ENCODE results near the gene CDH2.

The CDH2 gene

DNA sequence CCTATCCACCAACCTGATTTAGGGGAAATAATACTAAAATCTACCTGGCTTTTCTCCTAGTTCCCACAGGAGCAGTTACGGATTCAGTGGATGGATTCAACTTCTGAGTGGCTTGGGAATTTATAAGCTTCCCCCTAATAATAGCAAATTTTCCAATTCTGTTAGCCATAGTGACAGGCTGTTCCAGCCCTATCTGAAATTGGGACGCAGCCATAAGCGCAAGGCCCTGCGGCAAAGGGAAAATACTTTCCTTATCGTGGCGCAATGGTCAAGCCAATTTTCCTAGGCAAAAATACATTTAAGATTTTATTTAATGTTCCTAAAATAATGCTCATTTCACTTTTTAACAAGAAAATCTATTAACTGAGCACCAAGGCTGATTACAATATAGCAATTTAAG is 49.7 kb downstream of the CDH2 start:
- DNase-seq (ENCODE audit: low spot score), result no peak

DNA sequence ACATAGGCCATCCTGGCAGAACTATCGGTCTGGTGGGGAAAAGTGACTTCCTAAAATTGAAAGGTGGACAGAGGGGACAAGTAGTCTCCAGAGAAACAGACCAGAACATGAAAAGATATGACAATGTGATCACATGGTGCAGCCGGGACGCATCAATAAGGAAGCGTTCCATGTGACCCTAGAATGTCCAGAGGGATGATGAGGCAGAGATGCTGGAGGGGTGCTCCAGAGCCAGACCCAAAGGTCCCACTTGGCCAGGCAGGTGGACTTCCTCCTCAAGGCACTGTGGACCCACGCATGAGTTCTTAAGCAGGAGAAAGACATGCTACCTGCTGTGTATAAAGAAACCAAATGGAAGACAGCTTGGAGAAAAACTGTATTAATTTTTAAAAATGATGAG is 50.2 kb downstream of the CDH2 start:
- no peak for DNase-seq (ENCODE audit: low spot score)

DNA sequence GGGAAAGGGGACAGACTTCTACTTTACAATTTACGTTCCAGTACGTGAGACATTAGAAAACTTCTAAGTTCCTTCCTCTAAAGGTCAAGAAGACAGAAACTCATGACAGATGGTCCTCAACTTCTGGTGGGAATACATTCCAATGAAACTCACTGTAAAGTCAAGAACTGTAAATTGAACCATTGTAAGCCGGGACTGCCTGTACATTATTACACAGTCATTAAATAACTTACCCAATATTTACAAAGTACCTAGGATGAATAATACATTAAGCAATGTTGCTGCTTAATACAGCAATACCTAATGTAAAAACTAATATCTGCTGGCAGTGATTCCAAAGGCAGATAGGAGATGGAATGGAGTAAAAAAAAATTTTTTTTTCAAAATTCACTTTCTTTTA is 51.9 kb downstream of the CDH2 start:
- no peak for DNase-seq (ENCODE audit: low spot score)

DNA sequence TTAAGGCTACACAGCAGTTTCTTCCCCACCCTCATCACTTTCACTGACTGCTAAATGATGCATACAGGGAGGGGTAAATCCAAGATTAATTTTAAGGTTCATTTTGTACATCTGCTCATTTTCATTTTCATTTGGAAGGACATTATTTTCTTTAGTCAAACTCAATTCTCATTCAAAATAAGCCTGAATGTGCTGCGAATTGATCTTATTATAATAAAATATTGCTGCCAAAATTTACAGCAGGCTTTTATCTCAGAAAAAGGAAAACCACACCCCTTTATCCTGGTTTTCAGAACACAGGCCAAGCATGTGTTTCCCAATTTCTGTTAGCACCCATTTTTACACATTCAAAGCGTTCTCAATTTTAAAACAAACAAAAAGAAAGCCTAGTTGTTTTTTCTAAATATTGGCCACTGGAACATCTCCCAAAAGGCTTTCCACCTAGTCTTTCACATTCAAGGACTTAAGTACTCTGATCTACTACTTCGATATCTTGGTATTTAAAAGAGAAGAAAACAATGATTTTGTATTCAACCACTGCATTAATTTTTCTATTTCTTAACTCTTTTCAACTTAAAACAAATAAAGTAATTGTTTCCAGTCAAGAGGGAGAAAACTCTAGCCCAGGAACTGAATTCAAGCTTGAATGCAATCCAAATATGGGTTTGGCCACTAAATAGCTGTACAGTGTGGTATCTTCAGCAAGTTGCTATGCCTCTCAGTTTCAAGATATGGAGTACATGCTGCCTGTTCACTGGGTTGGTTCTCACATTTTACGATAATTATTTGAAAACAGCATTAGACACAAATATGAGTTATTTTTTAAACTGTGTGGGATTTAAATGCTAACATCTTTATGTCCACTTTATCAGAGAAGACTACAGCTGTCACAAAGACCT is 52.5 kb downstream of the CDH2 start:
- no peak for DNase-seq (ENCODE audit: low spot score)

DNA sequence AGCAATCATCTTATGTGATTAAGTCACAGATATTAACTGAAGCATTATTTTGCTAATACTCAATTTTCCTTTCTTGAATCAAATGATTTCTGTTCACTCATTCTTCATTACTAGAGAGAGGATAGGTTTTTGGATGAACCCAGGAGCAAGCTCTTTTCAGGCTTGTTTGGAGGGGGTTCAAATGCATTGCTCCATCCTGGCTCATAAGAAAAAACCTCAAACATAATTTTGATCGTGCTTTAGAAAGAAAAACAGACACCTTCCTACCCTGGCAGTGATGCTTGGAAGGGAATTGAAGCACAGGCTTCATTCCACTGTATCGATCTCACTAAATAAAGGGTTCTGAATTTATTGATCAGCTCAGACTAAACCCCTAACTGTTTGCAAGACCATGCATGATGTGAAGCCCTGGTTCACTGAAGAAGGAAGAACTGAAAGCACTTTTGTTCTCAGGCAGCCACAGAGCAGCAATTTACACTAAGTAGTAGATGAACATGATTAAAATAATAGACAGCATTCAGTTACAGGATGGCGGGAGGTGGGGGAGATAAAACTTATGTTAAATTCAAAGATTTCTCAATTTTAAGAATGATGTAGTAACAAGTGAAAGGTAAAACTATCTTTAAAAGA is 53.4 kb downstream of the CDH2 start:
- no peak for DNase-seq (ENCODE audit: low spot score)

DNA sequence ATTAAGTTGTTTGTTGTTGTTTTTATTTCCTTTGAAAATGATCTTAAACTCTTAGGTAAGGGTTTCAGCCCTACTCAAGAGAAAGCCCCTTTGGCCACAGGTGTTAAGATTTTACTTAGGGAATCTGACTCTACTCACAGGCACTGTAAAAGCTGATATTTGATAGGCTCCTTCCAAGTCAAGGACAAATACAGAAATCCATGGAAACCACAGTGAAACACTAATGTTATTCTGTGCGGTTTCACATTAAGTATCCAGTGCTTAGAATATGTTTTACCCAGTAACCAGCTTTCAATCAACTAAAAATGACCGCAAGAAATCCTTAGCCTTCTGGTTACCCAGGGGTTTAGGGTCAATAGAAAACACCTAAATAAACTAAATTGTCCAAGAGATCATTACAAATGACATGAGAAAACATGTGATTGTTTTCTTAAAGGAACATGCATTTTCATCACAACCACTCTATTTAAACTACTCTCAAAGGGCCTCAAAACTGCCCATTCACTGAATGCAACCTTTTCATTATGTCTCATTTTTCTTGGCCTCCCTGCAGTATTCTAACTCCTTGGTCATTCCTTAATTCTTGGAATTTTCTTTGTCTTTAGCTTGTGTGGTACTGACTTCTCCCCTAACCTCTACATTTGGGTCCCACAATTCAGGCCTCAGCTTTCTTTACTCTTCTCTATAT is 56.0 kb downstream of the CDH2 start:
- no peak for DNase-seq (ENCODE audit: low spot score)

DNA sequence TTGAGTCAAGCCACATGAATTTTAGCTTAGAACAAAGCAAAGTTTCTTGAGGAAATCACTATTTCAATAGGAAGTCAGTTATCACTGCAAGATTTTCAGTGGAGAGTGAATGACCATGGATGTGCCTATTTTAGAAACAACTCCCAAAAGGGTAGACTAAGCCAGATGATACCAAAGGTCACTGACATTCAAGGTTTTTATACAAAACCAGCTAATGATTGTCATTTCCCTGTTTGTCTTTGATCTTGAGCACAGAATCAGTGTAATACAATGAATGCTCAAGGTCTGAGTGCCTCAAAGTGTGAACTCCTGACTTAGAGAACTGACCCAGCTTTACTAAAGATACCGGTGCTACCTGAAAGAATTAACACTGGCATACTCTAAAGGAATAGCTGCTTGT is 60.5 kb downstream of the CDH2 start:
- no peak for DNase-seq (ENCODE audit: low spot score)

DNA sequence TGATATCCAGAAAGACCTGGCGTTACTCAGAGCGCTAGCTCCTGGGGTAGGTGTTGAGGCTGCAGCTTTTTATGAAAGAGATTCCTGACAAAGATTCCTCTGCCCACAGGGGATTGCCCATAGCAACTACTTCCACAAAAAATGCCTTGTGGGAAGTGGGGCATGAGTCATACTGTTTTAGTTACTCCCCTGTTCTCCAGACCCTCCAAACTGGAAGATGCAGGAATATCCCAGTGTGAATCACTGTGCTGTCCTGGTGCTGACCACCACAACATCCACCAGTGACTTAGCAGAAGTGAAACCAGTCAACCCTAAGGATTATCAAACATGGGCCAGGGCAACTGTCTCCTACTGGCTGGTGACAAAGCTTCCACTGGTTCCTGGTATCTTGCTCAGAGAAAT is 61.8 kb downstream of the CDH2 start:
- no peak for DNase-seq (ENCODE audit: low spot score)

DNA sequence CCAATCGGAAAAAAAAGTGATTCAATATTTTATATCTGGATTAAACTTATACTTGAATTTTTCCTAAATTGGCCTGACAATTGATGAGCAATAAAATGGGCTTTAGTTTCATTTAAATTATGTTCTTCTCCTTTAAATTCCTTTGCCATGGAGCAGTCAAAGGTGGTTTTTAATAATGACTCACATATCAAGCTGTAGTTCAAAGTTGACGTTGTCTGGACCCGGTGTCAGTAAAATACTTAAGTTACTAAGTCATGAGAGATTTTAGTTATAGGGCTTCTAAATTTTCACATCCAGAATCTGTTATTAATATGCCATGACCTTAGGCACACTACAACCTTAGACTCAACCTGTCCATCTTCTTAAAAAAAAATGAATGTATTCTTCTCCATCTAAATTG is 62.5 kb downstream of the CDH2 start:
- DNase-seq (ENCODE audit: low spot score), result no peak

DNA sequence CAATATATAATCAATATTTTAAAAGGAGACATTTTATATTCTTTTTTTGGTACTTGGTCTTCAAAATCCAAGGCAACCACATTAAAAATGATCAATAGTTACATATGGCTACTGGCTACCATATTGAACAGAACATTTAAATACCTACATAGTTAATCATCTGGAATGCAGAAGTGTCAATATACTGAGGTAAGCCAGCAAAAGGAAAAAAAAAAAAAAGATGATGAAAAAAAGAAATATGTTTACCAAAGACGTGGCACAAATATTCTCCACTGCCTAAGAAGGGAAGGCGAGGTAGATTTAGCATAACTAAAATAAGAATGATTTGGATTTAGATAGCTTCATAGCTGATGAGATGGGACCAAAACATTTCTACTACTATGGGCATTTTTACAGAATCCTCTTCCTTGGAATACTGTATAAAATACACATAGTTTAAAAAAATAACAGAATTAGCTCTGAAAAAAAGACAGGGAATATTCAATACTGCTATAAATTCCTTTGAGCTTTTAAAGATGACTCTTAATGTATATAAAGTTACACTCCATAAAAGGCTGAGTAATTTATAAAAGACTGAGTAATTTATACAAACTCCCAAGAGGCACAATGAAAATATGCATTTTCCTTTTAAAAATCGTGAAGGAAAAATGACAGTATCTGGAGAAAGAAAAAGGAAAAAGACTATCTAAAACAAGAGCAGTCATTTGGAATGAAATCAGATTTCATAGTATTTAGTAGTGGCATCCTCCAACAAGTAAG is 63.5 kb downstream of the CDH2 start:
- DNase-seq (ENCODE audit: low spot score), result no peak

DNA sequence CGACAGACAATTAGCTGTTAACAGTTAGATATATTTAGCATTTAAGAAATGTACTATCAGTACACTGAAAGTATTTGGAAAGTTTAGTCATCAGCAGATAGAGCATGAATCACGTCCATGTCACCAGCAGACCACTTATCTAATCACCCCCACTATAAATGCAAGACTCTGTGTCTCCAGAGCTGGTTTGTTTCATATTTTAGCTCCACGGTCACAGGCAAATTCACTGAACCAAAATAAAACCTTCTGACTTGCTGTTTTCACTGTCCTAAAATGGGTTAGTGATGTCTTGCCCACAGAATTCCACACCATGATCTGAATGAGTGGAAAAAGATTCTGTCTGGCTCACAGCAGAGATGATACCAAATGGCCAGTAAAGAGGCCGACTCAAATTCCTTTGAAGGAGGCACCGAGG is 64.9 kb downstream of the CDH2 start:
- no peak for DNase-seq (ENCODE audit: low spot score)

DNA sequence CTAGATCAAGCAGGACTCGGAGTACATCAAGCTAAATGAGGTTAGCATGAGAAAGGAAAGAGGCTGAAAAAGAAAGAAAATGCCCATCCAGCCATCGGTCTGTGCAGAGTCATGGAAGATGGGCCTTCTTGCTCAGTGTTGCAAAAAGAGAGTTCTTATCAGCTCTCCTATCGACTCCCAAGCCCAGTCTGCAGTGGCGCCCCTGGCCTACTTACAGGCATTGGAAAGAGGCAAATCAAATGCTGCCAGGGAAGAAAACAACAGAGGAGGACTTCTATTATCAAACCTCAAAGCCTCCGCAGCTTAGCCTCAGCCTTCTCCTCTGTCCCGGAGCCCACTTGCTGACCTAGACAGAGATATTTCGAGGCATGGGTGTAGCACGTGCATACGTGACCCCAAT is 66.0 kb downstream of the CDH2 start:
- no peak for DNase-seq (ENCODE audit: low spot score)

DNA sequence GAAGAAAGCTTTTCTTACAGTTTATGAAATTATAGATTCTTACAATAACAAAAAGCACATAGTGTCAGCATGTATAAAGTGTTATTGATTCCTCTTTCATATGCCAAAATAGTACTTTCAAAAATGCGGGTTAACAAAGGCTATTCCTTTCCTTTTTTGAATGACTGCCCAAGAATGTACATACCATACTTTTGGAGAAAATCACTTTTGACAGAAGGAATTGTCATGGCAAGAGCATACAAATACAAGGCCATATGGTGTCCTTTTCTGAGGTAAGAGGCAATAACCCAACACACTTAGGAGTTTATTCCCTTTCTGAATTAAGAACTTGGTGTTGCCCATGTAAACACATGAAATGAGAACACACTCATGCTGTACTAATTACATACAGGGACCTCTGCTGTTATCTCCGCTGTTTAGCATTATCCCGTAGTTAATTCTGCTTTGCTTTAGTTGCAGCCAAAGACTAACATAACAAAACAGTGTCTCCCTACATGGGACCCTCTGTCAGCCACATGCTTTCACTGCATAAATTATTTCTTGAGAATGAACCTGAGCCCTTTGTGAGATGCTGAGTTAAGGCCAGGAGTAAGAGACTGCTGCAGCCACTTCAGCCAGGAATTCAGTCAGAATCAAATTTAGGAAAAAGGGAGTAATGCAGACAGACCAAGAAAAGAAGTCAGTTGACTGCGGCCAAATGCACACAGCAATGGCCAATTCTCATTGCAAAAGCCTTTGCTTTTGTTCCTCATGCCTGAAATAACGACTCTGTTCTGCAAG is 67.0 kb downstream of the CDH2 start:
- DNase-seq (ENCODE audit: low spot score), result no peak

DNA sequence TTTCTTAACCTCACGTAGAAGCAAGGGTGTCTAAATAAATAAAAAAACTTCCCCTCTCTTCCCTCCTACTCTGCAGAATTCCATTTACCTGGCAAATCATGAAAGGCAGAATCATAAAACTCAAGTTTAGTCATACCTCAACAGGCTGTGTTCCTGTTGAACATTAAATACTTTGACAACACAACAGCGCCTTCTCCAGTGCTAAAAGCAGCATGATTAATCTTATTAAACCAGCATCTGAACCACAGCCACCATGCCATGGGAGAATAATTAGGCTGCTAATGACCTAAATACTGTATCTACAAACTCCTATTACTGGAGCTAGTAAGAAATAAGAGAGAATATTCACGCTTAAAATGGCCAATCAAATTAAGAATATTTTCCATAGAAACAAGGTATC is 68.1 kb downstream of the CDH2 start:
- no peak for DNase-seq (ENCODE audit: low spot score)

DNA sequence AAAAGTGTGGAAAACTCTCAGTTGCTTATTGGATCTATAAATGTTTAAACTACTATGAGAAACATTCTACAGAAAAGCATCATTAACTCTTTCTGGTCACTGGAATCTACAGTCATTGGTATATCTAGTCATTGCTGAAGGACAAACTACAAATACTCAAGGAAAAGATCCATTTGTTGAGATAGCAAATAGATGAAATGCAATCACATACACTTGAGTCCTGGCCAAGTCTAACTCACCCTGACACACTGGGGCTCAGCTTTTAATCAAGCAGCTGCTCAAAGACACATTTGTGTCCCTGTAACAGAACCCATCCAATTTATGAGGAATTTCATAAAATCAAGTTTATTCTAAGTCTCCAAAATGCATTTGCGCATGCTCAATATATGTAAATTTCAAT is 68.7 kb downstream of the CDH2 start:
- no peak for DNase-seq (ENCODE audit: low spot score)

DNA sequence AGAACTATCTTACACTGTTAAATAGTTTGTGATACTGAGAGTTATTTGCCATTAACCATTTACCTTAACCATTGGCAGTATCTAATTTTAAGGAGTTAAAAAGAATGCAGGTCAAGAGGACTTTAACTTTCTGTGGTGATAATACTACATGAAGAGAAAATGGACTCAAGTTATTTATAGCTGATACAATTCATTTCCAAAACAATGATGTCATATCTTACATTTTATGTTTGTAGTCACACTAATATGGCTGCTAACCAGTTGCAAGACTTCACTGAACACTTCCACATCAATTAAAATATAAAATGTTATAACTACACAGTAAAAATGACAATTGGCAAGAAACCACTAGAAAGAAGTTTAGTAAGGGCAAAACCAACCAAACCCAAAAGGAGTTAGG is 77.7 kb downstream of the CDH2 start:
- no peak for DNase-seq (ENCODE audit: low spot score)

DNA sequence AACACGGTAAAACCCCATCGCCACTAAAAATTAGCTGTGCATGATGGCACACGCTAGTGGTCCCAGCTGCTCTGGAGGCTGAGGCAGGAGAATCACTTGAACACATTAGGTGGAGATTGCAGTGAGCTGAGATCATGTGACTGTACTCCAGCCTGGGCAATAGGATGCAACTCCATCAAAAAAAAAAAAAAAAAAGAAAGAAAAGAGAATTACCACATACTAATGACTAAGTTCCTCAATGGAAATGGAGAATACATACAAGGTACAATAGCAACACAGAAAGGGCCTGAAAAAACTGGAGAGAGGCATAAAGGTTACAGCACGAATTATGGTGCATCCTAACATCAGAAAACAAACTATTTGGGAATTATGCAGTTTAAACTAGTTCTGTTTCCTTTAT is 81.3 kb downstream of the CDH2 start:
- DNase-seq (ENCODE audit: low spot score), result no peak

DNA sequence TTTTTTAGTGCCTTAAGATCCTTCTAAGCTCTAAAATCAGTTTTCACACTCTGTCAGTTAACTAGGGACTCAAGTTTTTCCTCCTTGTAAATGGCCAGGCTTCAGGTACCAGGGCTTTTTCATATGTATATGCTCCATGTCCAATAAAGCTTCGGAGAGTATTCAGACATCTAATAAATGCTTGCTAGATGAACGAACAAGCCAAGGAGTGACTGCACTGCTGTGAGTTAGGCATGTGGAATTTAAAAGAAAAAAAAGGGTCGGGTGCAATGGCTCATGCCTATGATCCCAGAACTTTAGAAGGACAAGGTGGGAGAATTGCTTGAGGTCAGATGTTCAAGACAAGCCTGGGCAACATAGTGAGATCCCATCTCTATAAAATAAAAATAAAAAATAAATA is 81.9 kb downstream of the CDH2 start:
- no peak for DNase-seq (ENCODE audit: low spot score)

DNA sequence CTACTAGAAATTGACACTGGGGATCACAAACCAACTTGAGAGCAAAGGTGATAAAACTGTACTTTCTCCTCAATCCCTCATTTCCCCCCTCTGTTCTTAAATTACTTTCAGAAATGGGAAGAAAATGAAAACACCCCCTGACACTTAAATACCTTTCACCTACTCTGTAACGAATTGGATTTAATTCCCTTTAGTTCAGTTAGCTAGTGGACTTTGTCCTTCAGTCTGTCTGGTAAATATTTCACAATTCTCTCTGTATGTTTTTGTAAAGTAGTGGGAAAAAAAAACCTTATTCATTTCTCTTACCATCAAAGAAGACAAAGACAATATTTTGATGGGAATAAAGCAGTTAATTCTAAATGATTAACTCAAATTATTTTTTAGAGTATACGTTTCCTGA is 85.7 kb downstream of the CDH2 start:
- no peak for DNase-seq (ENCODE audit: low spot score)

DNA sequence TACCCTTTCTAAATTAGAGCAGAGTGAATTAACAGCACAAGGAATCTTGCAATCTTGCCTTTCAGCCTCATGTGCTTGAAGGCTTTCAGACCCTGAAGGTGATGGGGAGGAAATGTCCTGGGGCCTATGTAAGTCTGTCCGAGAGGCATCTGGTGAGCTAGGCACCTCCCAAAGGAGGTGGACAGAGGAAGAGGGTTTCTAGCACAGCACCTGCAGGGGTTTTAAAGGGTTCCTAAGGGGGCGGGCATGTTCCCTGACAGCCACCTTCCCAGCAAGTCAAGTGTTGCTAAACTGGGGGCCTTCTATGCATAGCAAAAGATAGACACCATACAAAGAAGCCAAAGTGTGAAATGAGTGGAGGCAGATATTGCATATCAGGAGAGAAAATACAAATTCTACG is 88.5 kb downstream of the CDH2 start:
- DNase-seq (ENCODE audit: low spot score), result no peak

DNA sequence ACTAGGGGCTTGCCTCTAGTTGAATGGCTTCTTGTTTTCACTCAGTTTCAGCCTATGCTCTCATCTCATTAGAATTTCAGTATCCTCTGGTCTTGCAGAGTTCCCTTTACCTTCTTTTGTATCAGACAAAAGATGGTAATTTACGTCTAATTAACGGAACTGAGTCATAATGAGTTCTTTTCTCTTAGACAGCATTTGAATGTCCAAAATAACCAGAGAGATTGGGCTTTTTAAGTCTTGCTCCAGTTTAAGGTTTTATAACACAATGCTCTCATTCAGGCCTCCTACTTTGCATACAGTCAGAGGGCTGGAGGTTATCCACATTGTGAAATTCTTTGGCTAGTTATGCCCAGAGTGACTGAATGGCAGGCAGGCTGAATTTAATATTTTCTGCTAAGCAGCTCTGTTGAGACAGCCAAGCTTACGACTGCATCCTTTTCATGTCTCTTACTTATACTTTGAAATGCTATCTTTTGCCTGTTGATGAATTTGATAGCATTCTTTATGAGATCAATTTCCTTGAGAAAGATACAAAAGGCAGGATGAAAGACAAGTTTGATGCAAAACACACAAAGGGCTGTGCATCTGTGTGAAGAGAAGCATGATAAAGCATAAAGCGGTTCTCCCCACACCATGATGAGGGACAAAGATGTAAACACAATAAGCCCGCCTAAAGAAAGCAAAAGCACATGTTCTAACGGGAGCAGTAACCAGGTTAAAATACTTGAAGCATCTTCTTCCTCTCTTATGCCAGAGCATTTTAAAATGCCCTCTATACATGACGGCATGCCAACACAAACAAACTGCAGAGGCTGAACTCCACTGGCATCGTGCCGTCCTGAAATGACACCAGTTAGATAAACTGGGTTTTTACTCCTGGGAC is 90.0 kb downstream of the CDH2 start:
- DNase-seq (ENCODE audit: low spot score), result no peak
